ENCODE results near the gene PAFAH1B2. TPM values are rescaled to one million over a fixed set of nuclear protein-coding genes. Genes with fewer than 3 reads are reported as not detected.

PAFAH1B2 gene
- total and polyA plus RNA-seq, 3 donors from 2014 or later: 66.5 to 156 (median 150) TPM

GRCh38 chr11:117143390-117143789 lies 697 bp upstream of the PAFAH1B2 start:
- no peaks in the 10 kb centered on the region for H3K9me3 ChIP-seq
- DNase-seq: peak; percentile 85
- peaks cover 10% of the 10 kb centered on the region for H3K4me1 ChIP-seq
- H3K27ac ChIP-seq: peak overlapping the region; percentile 84 to 92
- WGBS, 2 donors: 1 to 2% methylated on average over 5 of the region's 5 CpGs
- no peaks in the 10 kb centered on the region for H3K36me3 ChIP-seq (ENCODE audit: low read depth, missing control alignments)
- intact Hi-C loops (cut with DNase I; ENCODE audit: low total_unique reads): no loop called here
- no peak for TF ChIP-seq POLR2A (IDR thresholded peaks at IDR 0.05)
- TF ChIP-seq, protein P1, sequence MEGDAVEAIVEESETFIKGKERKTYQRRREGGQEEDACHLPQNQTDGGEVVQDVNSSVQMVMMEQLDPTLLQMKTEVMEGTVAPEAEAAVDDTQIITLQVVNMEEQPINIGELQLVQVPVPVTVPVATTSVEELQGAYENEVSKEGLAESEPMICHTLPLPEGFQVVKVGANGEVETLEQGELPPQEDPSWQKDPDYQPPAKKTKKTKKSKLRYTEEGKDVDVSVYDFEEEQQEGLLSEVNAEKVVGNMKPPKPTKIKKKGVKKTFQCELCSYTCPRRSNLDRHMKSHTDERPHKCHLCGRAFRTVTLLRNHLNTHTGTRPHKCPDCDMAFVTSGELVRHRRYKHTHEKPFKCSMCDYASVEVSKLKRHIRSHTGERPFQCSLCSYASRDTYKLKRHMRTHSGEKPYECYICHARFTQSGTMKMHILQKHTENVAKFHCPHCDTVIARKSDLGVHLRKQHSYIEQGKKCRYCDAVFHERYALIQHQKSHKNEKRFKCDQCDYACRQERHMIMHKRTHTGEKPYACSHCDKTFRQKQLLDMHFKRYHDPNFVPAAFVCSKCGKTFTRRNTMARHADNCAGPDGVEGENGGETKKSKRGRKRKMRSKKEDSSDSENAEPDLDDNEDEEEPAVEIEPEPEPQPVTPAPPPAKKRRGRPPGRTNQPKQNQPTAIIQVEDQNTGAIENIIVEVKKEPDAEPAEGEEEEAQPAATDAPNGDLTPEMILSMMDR (IDR thresholded peaks at IDR 0.05): no peak
- peak overlapping the region; percentile 93 to 97 for H3K4me3 ChIP-seq
- no peaks in the 10 kb centered on the region for H3K27me3 ChIP-seq

DNA sequence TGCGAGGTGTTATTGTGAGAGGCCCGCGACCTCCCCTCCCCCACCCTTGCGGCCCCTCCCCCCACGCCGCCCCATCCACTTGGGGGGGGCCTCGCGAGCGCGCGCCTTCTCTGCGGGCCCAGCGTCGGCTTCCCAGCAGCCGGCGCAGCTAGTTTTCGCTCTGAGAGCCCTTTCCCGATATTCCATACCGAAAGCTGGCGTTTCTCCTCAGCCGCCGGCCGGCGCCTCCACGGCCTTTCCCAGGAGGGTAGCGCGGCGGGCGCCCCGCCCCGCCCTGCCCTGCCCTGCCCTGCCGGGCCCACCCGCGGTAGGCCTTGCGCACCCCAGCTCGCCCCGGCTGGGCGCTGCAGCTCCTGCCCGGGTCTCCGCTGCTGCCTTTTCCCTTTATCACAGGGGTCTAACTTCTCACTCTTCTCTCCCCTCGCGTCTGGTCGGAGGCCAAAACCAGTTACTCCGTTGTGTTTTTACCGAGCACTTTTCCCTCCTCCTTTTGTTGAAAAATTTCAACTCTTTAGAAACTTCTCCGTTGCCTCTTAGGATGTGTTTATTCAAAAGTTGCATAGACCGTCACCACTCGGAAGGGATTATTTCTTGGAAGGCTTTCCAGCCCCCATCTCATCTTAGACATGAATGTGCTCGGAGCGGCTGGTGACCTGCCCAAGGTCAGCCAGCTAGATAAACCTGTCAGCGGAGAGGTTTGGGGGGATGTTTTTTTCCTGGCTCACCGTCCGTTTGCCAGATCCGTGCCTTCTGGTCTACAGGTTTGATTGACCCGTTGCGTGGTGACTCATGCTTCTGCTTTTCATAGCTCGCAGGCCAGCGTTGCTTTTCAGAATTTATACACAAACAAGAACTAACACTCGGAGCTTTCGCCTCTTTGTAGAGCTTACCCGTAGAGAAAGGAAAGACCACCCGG lies 648 bp downstream of the PAFAH1B2 start:
- Histone ChIP-seq H3K36me3 (ENCODE audit: low read depth, missing control alignments) (no peaks in the 10 kb centered on the region), H3K27ac (peak overlapping the region; percentile 84 to 92), H3K9me3 (no peaks in the 10 kb centered on the region), H3K4me3 (peak overlapping the region; percentile 93 to 97), H3K27me3 (no peaks in the 10 kb centered on the region), H3K4me1 (peaks cover 10% of the 10 kb centered on the region)
- peak; percentile 61 for DNase-seq
- TF ChIP-seq, protein P1 (IDR thresholded peaks at IDR 0.05): no peak
- no peak for TF ChIP-seq POLR2A (IDR thresholded peaks at IDR 0.05)
- intact Hi-C loops (cut with DNase I; ENCODE audit: low total_unique reads): no loop called here
- WGBS, 2 donors: 0 to 1% methylated on average over 24 to 41 of the region's 62 CpGs

GRCh38 chr11:117145393-117145761 lies 1.3 kb downstream of the PAFAH1B2 start:
- TF ChIP-seq, protein P1 (IDR thresholded peaks at IDR 0.05): no peak
- no peak for TF ChIP-seq POLR2A (IDR thresholded peaks at IDR 0.05)
- Histone ChIP-seq H3K27ac (peak overlapping the region; percentile 84 to 92), H3K27me3 (no peaks in the 10 kb centered on the region), H3K4me1 (peaks cover 10% of the 10 kb centered on the region), H3K9me3 (no peaks in the 10 kb centered on the region), H3K36me3 (ENCODE audit: low read depth, missing control alignments) (no peaks in the 10 kb centered on the region), H3K4me3 (peak overlapping the region; percentile 93 to 97)
- intact Hi-C loops (cut with DNase I; ENCODE audit: low total_unique reads): no loop called here
- DNase-seq: peak; percentile 48
- WGBS, 2 donors: 7 to 11% methylated on average over 5 of the region's 5 CpGs

GRCh38 chr11:117146521-117146920 lies 2.4 kb downstream of the PAFAH1B2 start:
- intact Hi-C loops (cut with DNase I; ENCODE audit: low total_unique reads): no loop called here
- Histone ChIP-seq H3K9me3 (no peaks in the 10 kb centered on the region), H3K27ac (peak overlapping the region in 1 of 2 donors; percentile 30), H3K36me3 (ENCODE audit: low read depth, missing control alignments) (no peaks in the 10 kb centered on the region), H3K27me3 (no peaks in the 10 kb centered on the region), H3K4me3 (no peak overlapping the region), H3K4me1 (peaks cover 10% of the 10 kb centered on the region)
- no peak for DNase-seq
- no peak for TF ChIP-seq POLR2A (IDR thresholded peaks at IDR 0.05)
- TF ChIP-seq, protein P1 (IDR thresholded peaks at IDR 0.05): no peak
- WGBS, 2 donors: 52 to 53% methylated on average over 10 of the region's 10 CpGs

Data from testis (tissue), 3 donors.